Omental fat pad (tissue), 4 donors: ENCODE results near the gene DNAJB14. TPM values are rescaled to one million over a fixed set of nuclear protein-coding genes. Genes with fewer than 3 reads are reported as not detected.

ENCODE experiments used
- ATAC-seq: fragments of 150-250 bp; one replicate; pipeline ENCODE4 v1.9.1; 2016; ENCODE audit warnings: mild to moderate bottlenecking, moderate library complexity; ENCODE audit not compliant: low FRiP score
- DNase-seq: peaks from one replicate; pipeline ENCODE4 v3.0.0-alpha.2; 2019; ENCODE audit warnings: low spot score
- total RNA-seq, 4 donors: library from RNA; depleted of rRNA; stranded (reverse); fragments of >200 nt; gene quantifications; one replicate each; pipeline ENCODE4 v1.1.0, GENCODE V29; 2016
- TF ChIP-seq, protein P1 (sequence below), 3 donors: fragments of 450-650 bp; IDR thresholded peaks; one replicate each; pipeline ENCODE4 v1.5.1; 2016 to 2017; ENCODE audit warnings: antibody characterized with exemption in 3 of 3, mild to moderate bottlenecking in 3 of 3, moderate library complexity in 2 of 3

DNAJB14 gene
- total RNA-seq: 10 to 100 TPM; 27.7 to 45.2 (median 32.6) TPM

DNA sequence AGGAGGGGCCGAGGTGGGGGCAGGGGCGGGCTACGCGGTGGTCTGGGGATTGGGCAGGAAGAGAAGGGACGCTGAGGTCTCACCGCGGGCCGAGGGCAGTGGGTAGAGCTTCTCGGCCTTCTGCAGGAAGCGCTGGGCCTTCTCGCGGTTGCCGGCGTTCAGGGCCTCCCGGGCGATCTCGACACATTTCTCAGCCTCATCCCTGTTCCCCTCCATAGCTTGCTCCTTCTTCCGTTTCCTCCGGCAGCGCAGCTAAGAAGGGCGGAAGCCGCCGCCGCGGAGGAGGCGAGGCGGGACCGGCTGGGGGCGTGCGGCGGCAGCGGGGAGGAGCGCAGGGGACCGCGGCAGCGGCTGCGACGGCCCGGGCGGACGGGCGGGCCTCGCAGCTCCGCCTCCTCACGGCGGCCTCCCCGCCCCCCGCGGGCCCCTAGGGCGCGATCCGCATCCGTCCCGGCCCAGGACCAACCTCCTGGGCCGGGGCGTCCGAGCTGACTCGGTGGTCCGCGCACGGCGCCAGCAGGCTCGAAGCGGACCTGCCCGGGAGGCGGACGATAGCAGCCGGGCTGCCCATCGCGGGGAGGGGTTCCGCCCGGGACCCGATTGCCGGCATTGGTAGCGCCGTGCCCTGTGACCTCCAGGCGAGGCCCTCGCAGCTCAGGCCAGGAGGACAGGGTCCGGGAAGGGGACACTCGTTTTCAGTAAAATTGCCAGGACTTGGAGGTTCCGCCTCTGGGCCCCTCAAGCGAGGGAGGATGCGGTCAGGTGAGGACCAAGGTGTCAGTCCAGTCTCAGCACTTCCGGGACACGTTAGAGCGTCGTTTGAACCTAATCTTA lies at the start of gene DNAJB14:
Gene DNAJB14 (minus strand): TSS at position 263 of the 834 bp plus-strand sequence. CDS start 47 bp downstream, at position 216.
- DNase-seq (peak; percentile 27), ATAC-seq (peak; percentile 61)
- TF ChIP-seq, protein P1, sequence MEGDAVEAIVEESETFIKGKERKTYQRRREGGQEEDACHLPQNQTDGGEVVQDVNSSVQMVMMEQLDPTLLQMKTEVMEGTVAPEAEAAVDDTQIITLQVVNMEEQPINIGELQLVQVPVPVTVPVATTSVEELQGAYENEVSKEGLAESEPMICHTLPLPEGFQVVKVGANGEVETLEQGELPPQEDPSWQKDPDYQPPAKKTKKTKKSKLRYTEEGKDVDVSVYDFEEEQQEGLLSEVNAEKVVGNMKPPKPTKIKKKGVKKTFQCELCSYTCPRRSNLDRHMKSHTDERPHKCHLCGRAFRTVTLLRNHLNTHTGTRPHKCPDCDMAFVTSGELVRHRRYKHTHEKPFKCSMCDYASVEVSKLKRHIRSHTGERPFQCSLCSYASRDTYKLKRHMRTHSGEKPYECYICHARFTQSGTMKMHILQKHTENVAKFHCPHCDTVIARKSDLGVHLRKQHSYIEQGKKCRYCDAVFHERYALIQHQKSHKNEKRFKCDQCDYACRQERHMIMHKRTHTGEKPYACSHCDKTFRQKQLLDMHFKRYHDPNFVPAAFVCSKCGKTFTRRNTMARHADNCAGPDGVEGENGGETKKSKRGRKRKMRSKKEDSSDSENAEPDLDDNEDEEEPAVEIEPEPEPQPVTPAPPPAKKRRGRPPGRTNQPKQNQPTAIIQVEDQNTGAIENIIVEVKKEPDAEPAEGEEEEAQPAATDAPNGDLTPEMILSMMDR (IDR thresholded peaks at IDR 0.05): no peak

DNA sequence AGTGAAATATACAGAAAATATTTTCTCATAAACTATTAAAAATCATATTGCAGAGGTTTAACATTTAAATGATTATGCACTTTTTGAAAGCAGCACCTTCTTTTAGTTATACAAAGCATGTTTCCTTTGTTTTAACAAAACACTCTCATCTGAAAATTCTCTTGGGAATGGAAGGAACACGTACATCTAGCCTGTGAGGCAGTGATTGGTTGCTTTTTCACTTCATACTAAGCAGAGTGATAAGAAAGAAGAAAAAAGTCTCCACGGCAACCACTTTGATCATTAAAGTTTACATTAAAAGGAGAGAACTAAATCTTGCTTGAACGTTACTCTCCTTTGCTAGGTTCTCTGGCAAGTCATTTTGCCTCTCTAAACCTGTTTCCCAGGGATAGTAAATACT lies 45.3 kb upstream of the DNAJB14 start:
- DNase-seq (no peak), ATAC-seq (no peak)
- TF ChIP-seq, protein P1 (IDR thresholded peaks at IDR 0.05): no peak

DNA sequence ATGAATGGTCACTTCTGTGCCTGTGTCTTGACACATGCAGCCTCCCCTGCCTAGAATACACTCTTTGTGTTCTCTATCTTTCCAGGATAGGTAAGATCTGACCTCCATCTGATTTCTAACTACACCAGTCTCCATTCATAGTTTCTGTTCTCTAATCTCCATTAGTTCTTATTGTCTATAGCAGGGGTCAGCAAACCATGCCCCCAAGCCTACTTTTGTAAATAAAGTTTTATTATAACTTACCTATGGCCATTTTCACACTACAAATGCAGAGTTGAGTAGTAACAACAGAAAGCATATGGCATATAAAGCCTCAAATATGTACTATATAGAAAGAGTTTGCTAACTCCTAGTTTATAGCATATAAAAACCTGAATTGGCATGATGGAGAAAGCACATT lies 41.3 kb upstream of the DNAJB14 start:
- TF ChIP-seq, protein P1 (IDR thresholded peaks at IDR 0.05): no peak
- DNase-seq: no peak
- no peak for ATAC-seq

DNA sequence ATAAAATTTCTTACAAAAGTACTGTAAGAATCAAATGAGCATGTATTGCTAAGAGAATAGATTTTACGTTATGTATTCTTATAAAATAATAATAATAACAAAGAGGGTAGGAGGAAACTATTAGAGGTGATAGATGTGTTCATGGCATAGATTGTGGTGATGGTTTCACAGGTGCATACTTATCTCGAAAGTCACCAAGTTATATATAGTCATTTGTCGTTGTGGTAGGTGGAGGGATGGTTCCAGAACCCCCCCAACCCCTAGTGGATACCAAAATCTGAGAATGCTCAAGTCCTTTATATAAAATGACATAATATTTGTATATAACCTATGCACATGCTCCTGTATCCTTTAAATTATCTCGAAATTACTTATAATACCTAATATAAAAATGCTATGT lies 40.4 kb upstream of the DNAJB14 start:
- TF ChIP-seq, protein P1 (IDR thresholded peaks at IDR 0.05): no peak
- ATAC-seq (no peak), DNase-seq (no peak)

DNA sequence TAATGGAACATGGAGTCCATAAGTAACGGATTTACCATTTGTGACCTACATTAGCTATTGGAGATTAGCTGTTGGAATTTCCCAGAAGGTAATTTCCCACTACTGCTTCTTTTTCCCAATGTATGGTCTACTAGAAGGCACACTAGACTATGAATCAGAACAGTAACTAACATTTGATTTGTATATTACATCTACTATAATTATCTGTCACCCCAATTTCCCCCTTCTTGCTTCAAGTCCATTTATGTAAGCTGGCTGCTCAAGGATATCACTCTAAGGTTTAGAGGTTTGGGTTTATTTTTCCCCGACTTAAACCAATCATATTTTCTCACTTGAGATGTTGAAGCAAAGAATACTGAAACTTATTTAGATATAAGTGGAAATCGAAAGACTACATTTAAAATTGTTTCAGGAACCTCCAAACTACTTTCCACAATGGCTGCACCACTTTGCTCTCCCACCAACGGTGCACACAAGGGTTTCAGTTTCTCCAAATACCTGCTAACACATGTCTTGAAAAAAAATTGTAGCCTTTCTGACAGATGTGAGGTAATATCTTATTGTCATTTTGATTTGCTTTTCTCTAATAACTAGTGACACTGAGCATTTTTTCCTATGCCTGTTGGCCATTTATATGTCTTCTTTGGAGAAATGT lies 37.0 kb upstream of the DNAJB14 start:
- ATAC-seq (no peak), DNase-seq (no peak)
- TF ChIP-seq, protein P1 (IDR thresholded peaks at IDR 0.05): no peak

DNA sequence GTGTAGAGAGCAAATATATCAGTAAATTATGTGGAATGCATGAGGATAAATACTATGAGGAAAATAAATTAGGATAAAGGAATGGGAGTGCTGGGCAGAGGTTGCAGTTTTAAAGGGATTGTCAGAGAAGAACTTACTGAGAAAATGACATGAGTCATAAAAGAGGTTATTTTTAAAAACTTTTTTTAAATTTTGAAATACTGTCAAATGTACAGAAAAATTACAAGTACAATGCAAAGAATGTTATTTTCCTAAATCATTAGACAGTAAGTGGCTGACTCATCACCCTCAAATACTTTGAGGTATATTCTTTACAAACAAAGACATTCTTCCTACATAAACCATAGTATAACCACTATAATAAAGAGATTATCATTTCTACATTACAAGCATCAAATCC lies 33.5 kb upstream of the DNAJB14 start:
- no peak for ATAC-seq
- DNase-seq: no peak
- TF ChIP-seq, protein P1 (IDR thresholded peaks at IDR 0.05): no peak
